GM23248 (cell line): ENCODE data around the gene LARP6.

Experiments used
- EZH2 ChIP-seq: fragments of 200-600 bp; sonication (generic); IDR thresholded peaks from 2 replicates; pipeline ENCODE4 v1.6.1; 2018; ENCODE audit warnings: antibody characterized with exemption, mild to moderate bottlenecking; ENCODE audit not compliant: insufficient read depth, poor library complexity, severe bottlenecking
- EZH2phosphoT487 ChIP-seq: fragments of 200-600 bp; sonication (generic); IDR thresholded peaks from 2 replicates; pipeline ENCODE4 v1.6.1; 2018; ENCODE audit warnings: antibody characterized with exemption, moderate library complexity, mild to moderate bottlenecking, low read depth; ENCODE audit not compliant: insufficient read depth

GRCh38 chr15:70859998-70860397 lies 6.0 kb upstream of the LARP6 start:
- TF ChIP-seq EZH2phosphoT487 (no peak), EZH2 (no peak)
